HepG2 (cell line): Measurements from ENCODE around the gene GSDMA. TPM values are rescaled to one million over a fixed set of nuclear protein-coding genes. Genes with fewer than 3 reads are reported as not detected.
A peak's percentile ranks its signal among the peaks of the same experiment; 100 is the strongest.

Experiments used
- ADNP ChIP-seq: sonication (generic); formaldehyde crosslinking; IDR thresholded peaks from 2 replicates; pipeline ENCODE4 v1.4.0; 2020; ENCODE audit warnings: missing genetic modification reagents
- CSRNP2 ChIP-seq: sonication (generic); formaldehyde crosslinking; conservative IDR thresholded peaks from 2 replicates; pipeline ENCODE4 v1.8.0; 2022; ENCODE audit warnings: low read depth, missing genetic modification reagents
- DDIT3 ChIP-seq: sonication (generic); formaldehyde crosslinking; IDR thresholded peaks from 2 replicates; pipeline ENCODE4 v1.4.0; 2020; ENCODE audit warnings: mild to moderate bottlenecking, missing genetic modification reagents
- DR1 ChIP-seq: sonication (generic); formaldehyde crosslinking; IDR thresholded peaks from 2 replicates; pipeline ENCODE4 v1.8.0; 2021; ENCODE audit warnings: mild to moderate bottlenecking, missing genetic modification reagents, inconsistent platforms
- GPN1 ChIP-seq: sonication (generic); formaldehyde crosslinking; IDR thresholded peaks from 2 replicates; pipeline ENCODE4 v1.5.1; 2020; ENCODE audit warnings: missing genetic modification reagents, borderline replicate concordance
- HOXA5 ChIP-seq: sonication (generic); formaldehyde crosslinking; IDR thresholded peaks from 2 replicates; pipeline ENCODE4 v1.4.0; 2020; ENCODE audit warnings: missing genetic modification reagents
- ISL2 ChIP-seq: sonication (generic); formaldehyde crosslinking; IDR thresholded peaks from 2 replicates; pipeline ENCODE4 v1.5.0; 2020; ENCODE audit warnings: missing genetic modification reagents
- MAFG ChIP-seq: sonication (generic); formaldehyde crosslinking; IDR thresholded peaks from 2 replicates; pipeline ENCODE4 v1.5.1; 2020; ENCODE audit warnings: mild to moderate bottlenecking, missing genetic modification reagents
- MATR3 ChIP-seq: sonication (generic); formaldehyde crosslinking; IDR thresholded peaks from 2 replicates; pipeline ENCODE4 v1.4.0; 2020; ENCODE audit warnings: missing genetic modification reagents
- RAD51 ChIP-seq: fragments of 450-650 bp; IDR thresholded peaks from 2 replicates; pipeline ENCODE4 v1.6.1; 2016; ENCODE audit warnings: borderline replicate concordance
- RNF2 ChIP-seq: fragments of 450-650 bp; conservative IDR thresholded peaks from 2 replicates; pipeline ENCODE4 v1.6.1; 2016; ENCODE audit warnings: low read depth
- RXRA ChIP-seq: sonication (generic); formaldehyde crosslinking; IDR thresholded peaks from 2 replicates; pipeline ENCODE4 v1.5.1; 2020; ENCODE audit warnings: missing genetic modification reagents
- ZNF180 ChIP-seq: sonication (generic); formaldehyde crosslinking; IDR thresholded peaks from 2 replicates; pipeline ENCODE4 v1.4.0; 2020; ENCODE audit warnings: low read depth, missing genetic modification reagents, borderline replicate concordance
- ZNF644 ChIP-seq: IDR thresholded peaks from 2 replicates; pipeline ENCODE4 v1.6.1; 2016; ENCODE audit warnings: low read depth
- ZNF782 ChIP-seq: sonication (generic); formaldehyde crosslinking; IDR thresholded peaks from 2 replicates; pipeline ENCODE4 v1.4.0; 2020; ENCODE audit warnings: missing genetic modification reagents, mild to moderate bottlenecking, borderline replicate concordance
- ZZZ3 ChIP-seq: sonication (generic); formaldehyde crosslinking; IDR thresholded peaks from 2 replicates; pipeline ENCODE4 v1.4.0; 2020; ENCODE audit warnings: missing genetic modification reagents, mild to moderate bottlenecking, borderline replicate concordance
- polyA plus RNA-seq, 8 experiments: library from polyadenylated mRNA; depleted of rRNA in 3 of 8; stranded (reverse) in 7 of 8; unstranded in 1 of 8; fragments of >200 nt; fragmentation: Illumina TruSeq in 4 of 8; extraction: Trizol in 4 of 8; gene quantifications; 2 replicates each; pipeline versions ENCODE4 v1.2.1 to v1.2.3, GENCODE V29; 2011 to 2016; ENCODE audit warnings: low read depth in 4 of 8, missing spikeins in 1 of 8, mixed read lengths in 1 of 8; ENCODE audit not compliant: insufficient read depth in 1 of 8
- total RNA-seq, 5 experiments: library from RNA; depleted of rRNA; stranded (reverse); fragments of >200 nt; fragmentation: Illumina TruSeq; extraction: Trizol; gene quantifications; 2 replicates each; pipeline ENCODE4 v1.2.3, GENCODE V29; 2016; ENCODE audit warnings: low read depth in 1 of 5
- TF ChIP-seq, protein P1 (sequence below): sonication (generic); formaldehyde crosslinking; IDR thresholded peaks from 2 replicates; pipeline ENCODE4 v1.5.1; 2020; ENCODE audit warnings: mild to moderate bottlenecking, missing genetic modification reagents, moderate library complexity
- TF ChIP-seq, protein P2 (sequence below): sonication (generic); formaldehyde crosslinking; IDR thresholded peaks from 2 replicates; pipeline ENCODE4 v1.8.0; 2022; ENCODE audit warnings: mild to moderate bottlenecking, missing genetic modification reagents, moderate library complexity
- TF ChIP-seq, protein P3 (sequence below): sonication (generic); formaldehyde crosslinking; IDR thresholded peaks from 2 replicates; pipeline ENCODE4 v1.4.0; 2020; ENCODE audit warnings: missing genetic modification reagents, mild to moderate bottlenecking, borderline replicate concordance

GSDMA gene
- total and polyA plus RNA-seq, 2 of the 13 experiments (the other 11 are each of a cell fraction or from before 2014, with no cell fraction given) = not detected

DNA sequence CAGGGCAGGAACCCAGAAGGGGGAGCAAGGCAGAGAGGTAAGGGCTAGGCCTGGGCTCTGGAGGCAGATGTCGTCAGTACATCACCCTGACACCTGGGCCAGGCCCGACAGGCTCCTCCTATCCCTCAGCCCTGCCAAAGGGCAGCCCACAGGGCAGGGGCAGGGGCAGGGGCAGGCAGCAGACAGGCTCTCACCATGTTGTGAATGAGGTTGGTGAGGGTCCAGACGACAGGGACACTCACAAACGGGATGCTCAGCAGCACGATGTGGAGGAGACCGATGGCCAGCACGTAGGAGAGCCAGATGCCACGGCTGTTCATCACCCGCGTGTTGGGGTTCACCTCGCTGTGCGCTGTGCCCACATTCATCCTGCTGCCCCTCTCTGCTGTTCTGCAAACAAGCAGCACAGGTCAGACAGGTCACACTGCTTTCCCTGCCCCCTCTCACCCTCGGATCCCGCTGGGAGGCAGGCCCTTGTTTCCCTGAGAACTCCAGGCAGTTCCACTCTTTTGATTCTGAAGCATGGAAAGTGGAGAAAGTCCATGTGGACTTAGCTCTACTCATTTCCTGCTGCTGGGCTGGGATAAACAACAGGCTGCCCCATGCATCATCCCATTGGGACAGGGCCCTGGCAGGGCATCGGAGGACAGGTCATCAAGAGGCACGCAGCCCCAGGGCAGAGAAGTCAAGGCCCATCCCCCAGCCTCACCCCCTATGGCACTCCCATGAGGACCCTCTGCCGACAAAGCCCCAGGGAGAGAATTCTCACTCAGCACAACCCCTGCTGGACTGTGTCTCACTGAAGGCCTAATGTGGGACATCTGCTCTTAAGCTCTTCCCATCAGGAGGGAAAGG lies 38.7 kb upstream of the GSDMA start (continued):
- TF ChIP-seq RNF2 (peak; percentile 91), ADNP (CRISPR knock-in tag) (peak; percentile 62; the same call in 1 of the 2 replicates), RAD51 (no peak), HOXA5 (CRISPR knock-in tag) (peak; percentile 99), ZNF644 (CRISPR knock-in tag) (peak; percentile 96), RXRA (peak; percentile 99), ISL2 (CRISPR knock-in tag) (peak; percentile 78; the same call in 1 of the 2 replicates), MATR3 (CRISPR knock-in tag) (no peak), GPN1 (0 out of 2 replicates have a peak, but pooled peaks have one; percentile 37), DR1 (CRISPR knock-in tag) (no peak), MAFG (CRISPR knock-in tag) (no peak), ZZZ3 (CRISPR knock-in tag) (peak; percentile 62; the same call in 1 of the 2 replicates), ZNF782 (CRISPR knock-in tag) (peak; percentile 91), ZNF180 (0 out of 2 replicates have a peak, but pooled peaks have one; percentile 31), CSRNP2 (no peak), DDIT3 (CRISPR knock-in tag) (0 out of 2 replicates have a peak, but pooled peaks have one; percentile 49)
- TF ChIP-seq, protein P1, sequence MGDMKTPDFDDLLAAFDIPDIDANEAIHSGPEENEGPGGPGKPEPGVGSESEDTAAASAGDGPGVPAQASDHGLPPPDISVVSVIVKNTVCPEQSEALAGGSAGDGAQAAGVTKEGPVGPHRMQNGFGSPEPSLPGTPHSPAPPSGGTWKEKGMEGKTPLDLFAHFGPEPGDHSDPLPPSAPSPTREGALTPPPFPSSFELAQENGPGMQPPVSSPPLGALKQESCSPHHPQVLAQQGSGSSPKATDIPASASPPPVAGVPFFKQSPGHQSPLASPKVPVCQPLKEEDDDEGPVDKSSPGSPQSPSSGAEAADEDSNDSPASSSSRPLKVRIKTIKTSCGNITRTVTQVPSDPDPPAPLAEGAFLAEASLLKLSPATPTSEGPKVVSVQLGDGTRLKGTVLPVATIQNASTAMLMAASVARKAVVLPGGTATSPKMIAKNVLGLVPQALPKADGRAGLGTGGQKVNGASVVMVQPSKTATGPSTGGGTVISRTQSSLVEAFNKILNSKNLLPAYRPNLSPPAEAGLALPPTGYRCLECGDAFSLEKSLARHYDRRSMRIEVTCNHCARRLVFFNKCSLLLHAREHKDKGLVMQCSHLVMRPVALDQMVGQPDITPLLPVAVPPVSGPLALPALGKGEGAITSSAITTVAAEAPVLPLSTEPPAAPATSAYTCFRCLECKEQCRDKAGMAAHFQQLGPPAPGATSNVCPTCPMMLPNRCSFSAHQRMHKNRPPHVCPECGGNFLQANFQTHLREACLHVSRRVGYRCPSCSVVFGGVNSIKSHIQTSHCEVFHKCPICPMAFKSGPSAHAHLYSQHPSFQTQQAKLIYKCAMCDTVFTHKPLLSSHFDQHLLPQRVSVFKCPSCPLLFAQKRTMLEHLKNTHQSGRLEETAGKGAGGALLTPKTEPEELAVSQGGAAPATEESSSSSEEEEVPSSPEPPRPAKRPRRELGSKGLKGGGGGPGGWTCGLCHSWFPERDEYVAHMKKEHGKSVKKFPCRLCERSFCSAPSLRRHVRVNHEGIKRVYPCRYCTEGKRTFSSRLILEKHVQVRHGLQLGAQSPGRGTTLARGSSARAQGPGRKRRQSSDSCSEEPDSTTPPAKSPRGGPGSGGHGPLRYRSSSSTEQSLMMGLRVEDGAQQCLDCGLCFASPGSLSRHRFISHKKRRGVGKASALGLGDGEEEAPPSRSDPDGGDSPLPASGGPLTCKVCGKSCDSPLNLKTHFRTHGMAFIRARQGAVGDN (CRISPR knock-in tag) = peak; percentile 100
- TF ChIP-seq, protein P2, sequence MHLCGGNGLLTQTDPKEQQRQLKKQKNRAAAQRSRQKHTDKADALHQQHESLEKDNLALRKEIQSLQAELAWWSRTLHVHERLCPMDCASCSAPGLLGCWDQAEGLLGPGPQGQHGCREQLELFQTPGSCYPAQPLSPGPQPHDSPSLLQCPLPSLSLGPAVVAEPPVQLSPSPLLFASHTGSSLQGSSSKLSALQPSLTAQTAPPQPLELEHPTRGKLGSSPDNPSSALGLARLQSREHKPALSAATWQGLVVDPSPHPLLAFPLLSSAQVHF (CRISPR knock-in tag) = peak; percentile 90
- TF ChIP-seq, protein P3, sequence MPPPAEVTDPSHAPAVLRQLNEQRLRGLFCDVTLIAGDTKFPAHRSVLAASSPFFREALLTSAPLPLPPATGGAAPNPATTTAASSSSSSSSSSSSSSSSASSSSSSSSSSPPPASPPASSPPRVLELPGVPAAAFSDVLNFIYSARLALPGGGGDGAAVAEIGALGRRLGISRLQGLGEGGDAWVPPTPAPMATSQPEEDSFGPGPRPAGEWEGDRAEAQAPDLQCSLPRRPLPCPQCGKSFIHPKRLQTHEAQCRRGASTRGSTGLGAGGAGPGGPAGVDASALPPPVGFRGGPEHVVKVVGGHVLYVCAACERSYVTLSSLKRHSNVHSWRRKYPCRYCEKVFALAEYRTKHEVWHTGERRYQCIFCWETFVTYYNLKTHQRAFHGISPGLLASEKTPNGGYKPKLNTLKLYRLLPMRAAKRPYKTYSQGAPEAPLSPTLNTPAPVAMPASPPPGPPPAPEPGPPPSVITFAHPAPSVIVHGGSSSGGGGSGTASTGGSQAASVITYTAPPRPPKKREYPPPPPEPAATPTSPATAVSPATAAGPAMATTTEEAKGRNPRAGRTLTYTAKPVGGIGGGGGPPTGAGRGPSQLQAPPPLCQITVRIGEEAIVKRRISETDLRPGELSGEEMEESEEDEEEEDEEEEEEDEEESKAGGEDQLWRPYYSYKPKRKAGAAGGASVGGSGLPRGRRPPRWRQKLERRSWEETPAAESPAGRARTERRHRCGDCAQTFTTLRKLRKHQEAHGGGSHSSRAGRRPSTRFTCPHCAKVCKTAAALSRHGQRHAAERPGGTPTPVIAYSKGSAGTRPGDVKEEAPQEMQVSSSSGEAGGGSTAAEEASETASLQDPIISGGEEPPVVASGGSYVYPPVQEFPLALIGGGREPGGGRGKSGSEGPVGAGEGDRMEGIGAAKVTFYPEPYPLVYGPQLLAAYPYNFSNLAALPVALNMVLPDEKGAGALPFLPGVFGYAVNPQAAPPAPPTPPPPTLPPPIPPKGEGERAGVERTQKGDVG (CRISPR knock-in tag) = no peak; the same call in none of the 2 replicates
